NK-92 (cell line): ENCODE measurements around the gene ROR2.

Experiments used
- DNase-seq: peaks from one replicate; lab custom pipeline; 2025; ENCODE audit not compliant: unreplicated experiment; lab: John Stamatoyannopoulos, UW

The ROR2 gene

GRCh38 chr9:91693226-91693625 is 256.8 kb downstream of the ROR2 start:
- DNase-seq = no peak

GRCh38 chr9:91690540-91691249 is 259.3 kb downstream of the ROR2 start:
- DNase-seq = no peak

GRCh38 chr9:91689006-91689405 is 261.0 kb downstream of the ROR2 start:
- DNase-seq = no peak

DNA sequence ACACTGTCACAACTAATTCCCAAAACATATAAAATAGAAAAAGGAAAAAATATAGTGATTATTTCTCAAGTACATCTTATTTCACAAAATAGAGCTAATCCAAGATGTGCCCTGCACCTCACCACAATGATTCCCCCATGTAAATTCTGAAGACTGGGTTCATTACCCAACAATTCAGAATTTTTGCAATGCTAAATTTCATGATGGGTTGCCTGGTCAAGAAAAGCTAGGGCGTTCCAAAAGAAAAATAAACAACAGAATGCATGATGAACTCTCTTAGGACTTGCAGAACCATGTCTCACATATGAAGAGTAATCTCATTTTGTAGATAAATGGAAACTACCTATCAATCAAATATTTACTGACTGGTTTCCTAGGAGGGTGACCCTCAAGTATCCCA is 266.8 kb downstream of the ROR2 start:
- no peak for DNase-seq

DNA sequence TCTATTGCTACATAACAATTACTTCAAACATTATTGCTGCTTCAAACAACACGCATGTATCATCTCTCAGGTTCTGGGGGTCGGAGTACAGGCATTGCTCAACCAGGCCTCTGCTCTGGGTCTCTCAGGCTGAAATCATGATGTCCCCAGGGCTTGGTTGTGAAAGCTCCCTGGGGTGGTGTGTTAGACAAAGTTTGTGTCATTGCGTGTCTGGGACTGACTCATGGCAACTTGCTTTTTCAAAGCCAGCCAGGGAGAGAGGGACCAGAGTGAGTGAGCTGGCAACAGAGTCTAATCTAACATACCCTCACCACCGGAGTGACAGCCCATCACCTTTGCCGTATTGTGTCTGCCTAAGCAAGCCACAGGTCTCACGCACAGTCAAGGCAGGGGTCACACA is 267.2 kb downstream of the ROR2 start:
- no peak for DNase-seq

- no peak for DNase-seq
Observed at GRCh38 chr9:91681461-91682305, 268.3 kb downstream of the ROR2 start.

DNA sequence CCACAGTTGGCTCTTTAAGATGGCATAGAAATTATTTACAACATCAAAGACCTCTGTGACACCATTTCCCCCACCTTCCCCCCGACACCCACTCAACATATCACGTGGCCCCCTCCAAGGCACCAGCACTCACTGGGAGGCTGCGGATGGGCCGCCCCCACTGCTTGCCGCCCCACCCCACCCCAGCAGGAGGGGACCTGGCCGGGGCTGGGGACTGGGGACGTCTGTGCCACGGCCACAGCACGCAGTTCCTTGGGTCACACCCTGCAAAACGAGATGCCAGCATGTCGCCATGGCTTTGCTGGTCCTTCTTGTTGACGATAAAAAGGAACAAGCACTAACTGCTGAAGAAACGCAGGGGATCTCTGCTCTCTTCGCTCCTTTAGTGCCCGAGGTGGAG is 269.0 kb downstream of the ROR2 start:
- no peak for DNase-seq

DNA sequence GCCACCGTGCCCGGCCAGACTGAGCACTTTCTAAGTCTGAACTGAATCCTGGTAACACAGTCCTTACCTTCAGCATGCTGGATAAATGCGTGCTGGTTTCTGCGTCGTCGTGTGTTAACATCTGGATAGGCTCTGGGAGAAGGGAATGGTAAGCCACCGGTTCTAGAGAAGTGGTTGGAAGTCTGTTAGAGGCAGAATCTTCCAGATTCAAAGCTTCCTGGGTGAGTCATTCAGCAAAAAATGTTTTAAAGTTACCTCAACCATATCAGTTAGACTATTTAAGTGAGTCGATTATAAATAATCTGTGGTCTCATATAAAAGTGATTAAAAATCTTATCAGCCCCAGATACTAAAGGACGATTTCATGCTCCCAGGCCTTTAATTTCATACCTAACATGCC is 269.9 kb downstream of the ROR2 start:
- DNase-seq = no peak

DNA sequence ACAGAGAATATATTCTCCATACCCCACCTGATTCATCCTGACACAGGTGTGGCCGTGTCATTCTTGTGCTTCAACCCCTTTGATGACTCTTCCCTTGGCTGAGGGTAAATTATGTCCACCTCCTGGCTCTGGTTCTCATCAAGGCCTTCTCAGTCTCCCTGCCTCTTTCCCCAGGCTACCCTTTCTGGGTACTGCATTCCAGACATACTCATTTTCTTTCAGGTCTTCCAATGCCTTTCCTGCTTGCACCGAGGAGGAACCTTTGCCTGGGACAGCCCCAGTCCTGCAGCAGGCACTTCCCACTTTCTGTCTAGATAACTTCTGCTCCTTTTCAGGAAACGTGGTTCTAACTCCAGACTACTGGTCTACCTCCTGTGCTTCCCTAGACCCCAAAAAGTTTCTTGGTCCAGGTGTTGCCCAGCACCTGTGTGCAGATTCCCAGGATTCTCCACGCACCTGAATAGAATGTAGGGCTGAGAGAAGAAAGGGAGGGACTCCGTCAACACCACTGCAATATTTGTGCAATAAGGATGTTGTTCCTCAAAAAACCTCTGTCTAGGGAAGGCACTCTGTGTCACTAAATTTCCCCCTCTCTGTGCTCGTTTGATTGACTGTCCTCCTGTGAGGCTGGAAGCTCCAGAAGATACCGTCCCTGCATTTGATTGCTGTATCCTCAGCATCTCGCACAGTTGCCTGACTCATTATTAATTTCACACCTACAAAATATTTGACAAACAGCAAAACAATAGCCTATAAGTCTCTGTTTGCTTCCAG is 271.0 kb downstream of the ROR2 start:
- DNase-seq = no peak

GRCh38 chr9:91677822-91678436 is 272.1 kb downstream of the ROR2 start:
- DNase-seq = no peak

GRCh38 chr9:91677331-91677730 is 272.7 kb downstream of the ROR2 start:
- no peak for DNase-seq

DNA sequence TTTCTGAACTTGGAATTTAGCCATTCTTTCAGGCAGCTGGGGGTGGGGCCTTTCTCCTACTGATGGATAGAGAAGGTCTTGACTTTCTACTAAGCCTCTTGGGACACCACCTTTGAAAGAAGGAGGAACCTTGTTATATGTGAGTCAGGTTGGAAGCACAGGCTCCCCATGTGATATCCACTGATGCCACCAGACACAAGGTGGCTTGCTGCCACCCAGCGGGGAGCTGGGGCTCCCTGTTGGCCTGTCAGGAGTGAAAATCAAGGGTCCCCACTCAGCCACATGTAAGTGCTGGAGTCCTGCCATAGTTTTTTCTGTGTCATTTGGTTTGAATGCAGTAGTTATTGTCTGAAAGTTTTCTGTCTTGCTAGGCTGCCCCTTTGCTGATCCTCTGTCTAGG is 274.0 kb downstream of the ROR2 start:
- DNase-seq = no peak

DNA sequence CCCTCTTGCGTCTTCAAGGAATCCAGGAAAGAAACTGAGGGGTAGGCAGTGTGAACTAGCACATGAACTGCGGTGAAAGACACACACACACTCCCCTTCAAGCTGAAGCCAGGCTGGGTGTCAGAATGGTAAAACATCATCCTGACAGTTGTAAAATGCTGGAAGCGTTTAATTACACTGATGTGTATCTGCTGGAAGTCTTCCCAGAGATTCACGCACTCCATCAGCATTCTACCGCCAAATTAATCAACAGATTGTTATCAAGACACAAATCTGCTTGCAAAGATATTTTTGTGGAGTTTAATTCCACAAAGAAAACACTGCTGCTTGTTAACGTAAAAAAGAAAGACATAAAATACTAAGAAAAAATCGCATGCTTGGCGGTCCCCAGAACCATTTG is 285.4 kb downstream of the ROR2 start:
- DNase-seq = no peak

DNA sequence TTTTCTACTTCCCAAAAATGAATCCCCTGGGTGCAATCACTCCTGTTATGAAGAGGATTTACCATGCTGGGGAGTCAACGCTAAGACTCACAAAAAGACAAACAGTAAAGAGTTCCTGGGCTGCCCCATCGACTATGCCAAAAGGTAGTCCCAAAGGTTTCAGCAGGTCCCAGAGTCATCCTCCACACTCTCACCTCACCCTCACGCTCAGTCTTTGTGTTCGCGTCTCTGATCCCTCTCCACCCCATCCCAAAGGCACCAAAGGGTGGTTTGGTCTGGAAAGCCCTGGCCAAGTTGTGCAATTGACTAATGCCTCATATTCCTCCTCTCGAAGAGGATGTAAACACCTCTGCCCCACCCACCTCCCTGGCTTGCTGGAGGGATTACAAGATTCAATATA is 286.2 kb downstream of the ROR2 start:
- DNase-seq = no peak

- DNase-seq = no peak
Observed at GRCh38 chr9:91661451-91661850, 288.6 kb downstream of the ROR2 start.

- DNase-seq = no peak
Observed at GRCh38 chr9:91660521-91660920, 289.5 kb downstream of the ROR2 start.

GRCh38 chr9:91659529-91660495 is 290.2 kb downstream of the ROR2 start:
- DNase-seq = no peak

GRCh38 chr9:91658513-91659105 is 291.4 kb downstream of the ROR2 start:
- no peak for DNase-seq

DNA sequence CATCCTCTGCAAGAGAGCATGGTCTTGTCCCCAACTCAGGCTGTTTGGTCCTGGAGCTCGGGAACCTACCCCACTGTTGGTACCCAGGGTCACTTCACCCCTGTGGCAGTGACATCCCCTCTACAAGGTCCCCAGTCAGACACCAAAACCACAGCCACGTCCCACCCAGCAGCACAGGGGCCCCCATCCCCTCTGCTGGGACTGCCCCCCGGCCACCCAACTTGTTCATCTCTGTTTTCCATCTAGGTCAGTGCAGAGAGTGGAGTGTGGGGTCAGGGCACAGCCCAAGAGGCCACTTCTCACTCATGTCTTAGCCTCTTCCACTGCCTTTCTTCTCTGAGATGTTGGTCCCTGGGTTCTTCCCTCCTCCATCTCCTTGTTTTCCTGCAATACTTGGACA is 292.5 kb downstream of the ROR2 start:
- DNase-seq = no peak

DNA sequence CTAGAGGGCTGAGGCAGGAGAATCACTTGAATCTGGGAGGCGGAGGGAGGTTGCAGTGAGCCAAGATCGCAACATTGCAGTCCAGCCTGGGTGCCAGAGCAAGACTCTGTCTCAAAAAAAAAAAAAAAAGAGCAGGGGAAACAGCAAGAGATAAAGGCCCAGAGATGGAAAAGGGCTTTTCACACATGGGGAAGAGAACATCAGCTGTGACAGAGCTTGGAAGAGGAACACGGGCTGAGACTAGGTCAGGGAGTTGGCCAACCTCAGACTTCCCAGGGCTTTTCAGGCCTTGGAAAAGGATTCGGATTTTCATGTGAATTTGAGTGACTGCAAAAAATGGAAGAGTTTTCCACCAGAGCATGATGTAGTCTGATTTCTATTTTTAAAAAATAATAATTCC is 294.4 kb downstream of the ROR2 start:
- no peak for DNase-seq
